ENCODE data around the gene ARFGEF3.
A peak's percentile ranks its signal among the peaks of the same experiment; 100 is the strongest.

Gene ARFGEF3

DNA sequence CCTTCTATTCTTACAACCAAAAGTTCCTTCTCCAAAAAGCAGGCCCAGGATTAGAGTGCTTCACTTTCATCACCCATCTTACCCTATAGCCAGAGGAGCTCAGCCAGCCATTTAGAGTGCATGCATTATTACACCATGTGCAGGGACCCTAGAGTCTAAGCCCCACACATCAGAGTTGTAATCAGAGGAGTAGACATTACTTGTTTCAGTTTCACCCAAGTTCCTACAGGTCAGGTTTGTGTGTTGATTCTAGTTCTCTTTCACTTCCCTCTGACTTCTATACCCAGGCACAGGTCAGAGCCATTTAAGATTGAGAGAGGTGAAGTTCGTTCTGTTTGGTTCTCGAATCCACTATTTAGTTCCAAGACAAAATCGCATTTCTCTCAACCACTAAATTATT lies 16.3 kb upstream of the ARFGEF3 start:
- Histone ChIP-seq H3K9ac (ENCODE audit: low read length) (no peak overlapping the region), H3K9me3 (ENCODE audit: control insufficient read depth, low read length) (no peaks in the 10 kb centered on the region), H3K4me3 (ENCODE audit: low read length) (no peak overlapping the region), H3K36me3 (ENCODE audit: control insufficient read depth, insufficient read depth, low read length) (no peaks in the 10 kb centered on the region), H3K4me1 (ENCODE audit: control insufficient read depth, insufficient read depth, low read length) (no peaks in the 10 kb centered on the region), H3K27me3 (ENCODE audit: control insufficient read depth, insufficient read depth, low read length) (no peaks in the 10 kb centered on the region)

DNA sequence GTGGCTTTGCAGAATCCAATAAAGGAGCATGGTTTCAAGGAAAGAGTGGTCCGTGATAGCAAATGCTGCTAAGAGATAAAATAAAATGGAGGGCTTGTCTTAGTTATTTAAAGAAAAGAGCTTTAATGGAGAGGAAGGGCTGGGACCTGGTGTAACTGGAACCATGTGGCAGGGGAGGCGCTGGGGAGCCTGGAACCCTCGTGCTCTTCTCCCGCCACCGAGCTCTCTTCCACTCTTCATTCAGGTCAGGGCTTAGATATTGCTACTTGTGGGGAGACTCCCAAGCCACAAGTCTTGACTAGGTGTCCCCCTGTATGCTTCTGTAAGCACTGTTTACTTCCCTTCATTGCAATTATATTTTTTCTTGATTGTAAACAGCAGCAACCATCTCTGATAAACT lies 15.2 kb upstream of the ARFGEF3 start:
- no peak overlapping the region for H3K9ac ChIP-seq (ENCODE audit: low read length)
- H3K36me3 ChIP-seq (ENCODE audit: control insufficient read depth, insufficient read depth, low read length): no peaks in the 10 kb centered on the region
- H3K4me1 ChIP-seq (ENCODE audit: control insufficient read depth, insufficient read depth, low read length): no peaks in the 10 kb centered on the region
- no peaks in the 10 kb centered on the region for H3K27me3 ChIP-seq (ENCODE audit: control insufficient read depth, insufficient read depth, low read length)
- H3K9me3 ChIP-seq (ENCODE audit: control insufficient read depth, low read length): no peaks in the 10 kb centered on the region
- H3K4me3 ChIP-seq (ENCODE audit: low read length): no peak overlapping the region

DNA sequence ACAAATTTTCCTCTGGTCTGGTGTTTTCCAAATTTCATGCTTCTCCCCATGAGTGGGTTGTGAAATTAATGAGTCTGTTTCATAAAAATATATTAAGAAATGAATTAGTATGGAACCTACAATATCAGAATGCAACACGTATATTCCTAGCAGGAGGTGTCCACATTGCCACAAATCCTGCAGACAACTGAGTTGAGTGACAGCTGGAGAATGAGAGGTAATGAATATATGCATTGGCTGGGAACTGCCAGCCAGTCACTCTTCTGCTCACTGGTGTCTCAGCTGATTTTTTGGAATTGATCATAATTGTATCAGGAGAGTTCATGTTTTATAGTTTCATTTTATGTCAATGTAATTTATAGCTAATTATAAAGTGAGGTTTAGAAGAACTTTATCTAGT lies 6.3 kb upstream of the ARFGEF3 start:
- H3K36me3 ChIP-seq (ENCODE audit: control insufficient read depth, insufficient read depth, low read length): no peaks in the 10 kb centered on the region
- no peak overlapping the region for H3K9ac ChIP-seq (ENCODE audit: low read length)
- H3K4me1 ChIP-seq (ENCODE audit: control insufficient read depth, insufficient read depth, low read length): peaks cover 1% of the 10 kb centered on the region
- no peak overlapping the region for H3K4me3 ChIP-seq (ENCODE audit: low read length)
- H3K9me3 ChIP-seq (ENCODE audit: control insufficient read depth, low read length): no peaks in the 10 kb centered on the region
- H3K27me3 ChIP-seq (ENCODE audit: control insufficient read depth, insufficient read depth, low read length): no peaks in the 10 kb centered on the region

DNA sequence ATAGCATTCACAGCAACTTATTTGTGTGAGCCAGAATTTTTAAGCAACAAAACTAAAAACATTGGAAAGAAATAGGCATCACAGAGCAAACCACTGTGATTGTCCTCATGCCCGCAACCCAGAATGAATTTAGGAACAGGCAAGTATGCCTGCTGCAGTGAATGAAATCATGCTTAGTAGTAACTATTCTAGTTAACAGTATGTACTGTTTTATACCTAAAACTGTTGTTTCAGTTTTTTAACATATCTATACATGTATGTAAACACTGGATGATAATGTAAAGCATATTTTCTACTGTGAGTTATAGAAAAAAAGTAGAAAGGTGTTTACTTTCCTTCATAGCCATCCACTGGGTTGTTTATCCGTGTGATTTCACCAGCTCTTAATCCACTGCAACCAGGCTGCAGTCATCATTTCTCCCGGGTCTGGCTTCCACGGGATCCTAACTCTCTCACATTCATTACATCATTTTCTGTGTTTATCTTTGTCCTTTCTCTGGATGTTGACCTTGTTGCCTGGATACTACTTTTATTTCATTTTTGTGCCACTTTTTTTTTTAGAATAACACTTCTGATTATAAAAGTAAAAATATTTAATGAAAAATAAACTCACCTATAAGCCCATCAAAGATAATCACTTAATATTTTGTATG lies 3.6 kb upstream of the ARFGEF3 start:
- Histone ChIP-seq H3K9me3 (ENCODE audit: control insufficient read depth, low read length) (no peaks in the 10 kb centered on the region), H3K27me3 (ENCODE audit: control insufficient read depth, insufficient read depth, low read length) (peaks cover 5% of the 10 kb centered on the region), H3K36me3 (ENCODE audit: control insufficient read depth, insufficient read depth, low read length) (no peaks in the 10 kb centered on the region), H3K4me1 (ENCODE audit: control insufficient read depth, insufficient read depth, low read length) (peaks cover 11% of the 10 kb centered on the region), H3K9ac (ENCODE audit: low read length) (no peak overlapping the region), H3K4me3 (ENCODE audit: low read length) (no peak overlapping the region)

DNA sequence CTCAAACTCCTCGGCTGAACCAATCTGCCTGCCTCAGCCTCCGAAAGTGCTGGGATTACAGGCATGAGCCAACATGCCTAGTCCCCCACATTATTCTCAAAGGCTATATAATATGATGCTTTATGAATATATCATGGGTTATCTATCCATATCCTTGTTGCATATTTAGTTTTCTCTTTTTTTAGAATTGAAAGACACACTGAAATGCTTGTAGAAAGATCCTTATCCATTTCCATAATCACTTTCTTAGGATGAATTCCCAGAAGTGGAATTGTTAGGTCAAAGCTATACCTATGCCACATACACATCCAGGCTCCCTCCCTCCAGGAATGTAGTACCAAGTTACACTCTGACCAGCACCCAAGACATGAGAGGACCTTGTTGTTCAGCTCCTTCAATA lies 2.5 kb upstream of the ARFGEF3 start:
- Histone ChIP-seq H3K4me1 (ENCODE audit: control insufficient read depth, insufficient read depth, low read length) (peaks cover 17% of the 10 kb centered on the region), H3K9me3 (ENCODE audit: control insufficient read depth, low read length) (no peaks in the 10 kb centered on the region), H3K36me3 (ENCODE audit: control insufficient read depth, insufficient read depth, low read length) (no peaks in the 10 kb centered on the region), H3K4me3 (ENCODE audit: low read length) (no peak overlapping the region), H3K9ac (ENCODE audit: low read length) (no peak overlapping the region), H3K27me3 (ENCODE audit: control insufficient read depth, insufficient read depth, low read length) (peaks cover 5% of the 10 kb centered on the region)

DNA sequence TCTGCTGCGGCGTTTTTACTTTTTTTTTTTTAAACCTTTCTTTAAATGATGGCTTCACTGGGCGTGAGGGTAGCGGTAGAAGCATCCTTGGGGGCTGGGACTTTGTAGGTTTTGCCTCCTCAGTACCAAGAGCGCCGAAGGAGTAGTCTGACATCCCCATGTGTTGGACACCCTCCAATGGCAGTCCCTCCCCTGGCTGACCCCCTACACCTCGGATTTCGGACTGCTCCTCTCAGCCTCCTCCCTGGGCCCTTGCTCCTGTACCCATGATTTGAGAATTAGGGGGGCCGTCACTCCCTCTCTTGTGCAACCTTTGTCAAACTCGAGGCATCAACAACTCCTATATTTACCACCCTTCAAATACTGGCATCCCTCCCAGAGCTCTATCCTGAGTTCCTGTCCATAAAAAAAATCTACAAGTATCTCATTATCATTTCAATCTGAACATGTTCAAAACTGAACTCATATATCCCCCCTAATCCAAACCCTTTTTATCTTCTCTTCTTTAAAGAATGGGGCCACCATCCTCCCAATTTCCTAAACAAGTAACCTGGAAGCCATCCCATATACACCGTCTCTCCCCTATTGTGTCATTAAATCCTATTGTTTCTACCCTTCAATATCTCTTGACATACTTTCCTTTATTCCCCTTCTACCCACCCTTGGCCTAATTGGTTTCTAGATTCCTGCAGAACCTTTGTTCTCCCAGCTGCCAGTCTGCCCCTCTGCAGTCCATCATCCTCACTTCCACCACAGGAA lies 1.2 kb upstream of the ARFGEF3 start:
- Histone ChIP-seq H3K9me3 (ENCODE audit: control insufficient read depth, low read length) (no peaks in the 10 kb centered on the region), H3K4me3 (ENCODE audit: low read length) (peak overlapping the region; percentile 62), H3K27me3 (ENCODE audit: control insufficient read depth, insufficient read depth, low read length) (peaks cover 5% of the 10 kb centered on the region), H3K36me3 (ENCODE audit: control insufficient read depth, insufficient read depth, low read length) (no peaks in the 10 kb centered on the region), H3K9ac (ENCODE audit: low read length) (peak overlapping the region; percentile 70), H3K4me1 (ENCODE audit: control insufficient read depth, insufficient read depth, low read length) (peaks cover 17% of the 10 kb centered on the region)

DNA sequence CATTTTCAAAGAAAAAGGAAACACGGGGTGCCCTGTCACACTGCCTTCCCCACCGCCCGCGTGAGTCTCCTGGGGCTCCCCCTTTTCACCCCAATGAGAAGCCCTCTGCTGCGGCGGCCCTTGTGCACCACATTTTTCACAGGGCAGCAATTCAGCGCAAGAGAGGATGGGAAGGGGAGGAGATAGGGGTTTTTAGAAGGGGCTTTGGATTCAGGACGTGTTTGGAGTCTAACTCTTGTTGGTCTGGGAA lies 726 bp upstream of the ARFGEF3 start:
- H3K9me3 ChIP-seq (ENCODE audit: control insufficient read depth, low read length): no peaks in the 10 kb centered on the region
- H3K4me1 ChIP-seq (ENCODE audit: control insufficient read depth, insufficient read depth, low read length): peaks cover 17% of the 10 kb centered on the region
- H3K4me3 ChIP-seq (ENCODE audit: low read length): peak overlapping the region; percentile 62
- peaks cover 5% of the 10 kb centered on the region for H3K27me3 ChIP-seq (ENCODE audit: control insufficient read depth, insufficient read depth, low read length)
- no peaks in the 10 kb centered on the region for H3K36me3 ChIP-seq (ENCODE audit: control insufficient read depth, insufficient read depth, low read length)
- H3K9ac ChIP-seq (ENCODE audit: low read length): peak overlapping the region; percentile 70

DNA sequence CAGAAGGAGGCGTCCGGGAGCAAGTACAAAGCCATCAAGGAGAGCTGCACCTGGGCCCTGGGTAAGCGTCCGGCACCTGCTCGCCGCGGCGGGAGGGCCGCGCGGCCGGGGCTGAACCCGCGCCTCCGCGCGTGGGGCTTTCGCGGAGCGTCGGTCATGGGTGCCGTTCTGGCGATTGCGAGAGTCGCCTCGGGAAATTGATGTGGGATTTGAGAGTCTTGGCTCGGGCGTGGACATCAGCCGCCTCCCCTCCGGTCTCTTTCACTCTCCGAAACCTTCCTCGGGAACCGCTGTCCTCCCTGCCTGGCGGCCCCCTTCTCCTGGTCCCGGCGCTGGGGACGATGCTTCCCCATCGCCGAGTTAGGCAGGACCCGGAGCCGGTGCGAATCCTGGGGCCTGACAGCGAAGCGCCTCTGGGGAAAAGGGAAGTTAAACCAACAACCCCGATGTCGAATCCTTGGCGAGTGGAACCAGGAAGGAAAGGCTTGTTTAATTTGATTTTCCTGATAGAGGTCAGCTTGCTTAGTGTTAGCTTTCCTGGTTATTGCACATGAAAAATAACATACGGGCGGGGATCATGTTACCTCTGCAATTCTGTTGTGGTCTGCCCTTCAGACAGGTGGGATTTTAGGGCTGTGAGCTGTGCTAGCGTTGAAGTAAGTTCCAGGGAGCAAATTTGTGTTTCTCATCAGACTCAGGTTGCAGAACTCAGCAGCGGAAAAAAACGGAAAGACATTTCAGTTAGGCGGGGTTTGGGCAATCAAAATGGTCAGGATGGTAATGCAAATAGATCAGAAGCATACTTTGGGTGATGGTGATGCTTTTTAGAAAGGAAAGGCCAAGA lies 594 bp downstream of the ARFGEF3 start:
- Histone ChIP-seq H3K9me3 (ENCODE audit: control insufficient read depth, low read length) (no peaks in the 10 kb centered on the region), H3K4me1 (ENCODE audit: control insufficient read depth, insufficient read depth, low read length) (peaks cover 17% of the 10 kb centered on the region), H3K9ac (ENCODE audit: low read length) (peak overlapping the region; percentile 92), H3K4me3 (ENCODE audit: low read length) (peak overlapping the region; percentile 53), H3K36me3 (ENCODE audit: control insufficient read depth, insufficient read depth, low read length) (no peaks in the 10 kb centered on the region), H3K27me3 (ENCODE audit: control insufficient read depth, insufficient read depth, low read length) (peaks cover 5% of the 10 kb centered on the region)

DNA sequence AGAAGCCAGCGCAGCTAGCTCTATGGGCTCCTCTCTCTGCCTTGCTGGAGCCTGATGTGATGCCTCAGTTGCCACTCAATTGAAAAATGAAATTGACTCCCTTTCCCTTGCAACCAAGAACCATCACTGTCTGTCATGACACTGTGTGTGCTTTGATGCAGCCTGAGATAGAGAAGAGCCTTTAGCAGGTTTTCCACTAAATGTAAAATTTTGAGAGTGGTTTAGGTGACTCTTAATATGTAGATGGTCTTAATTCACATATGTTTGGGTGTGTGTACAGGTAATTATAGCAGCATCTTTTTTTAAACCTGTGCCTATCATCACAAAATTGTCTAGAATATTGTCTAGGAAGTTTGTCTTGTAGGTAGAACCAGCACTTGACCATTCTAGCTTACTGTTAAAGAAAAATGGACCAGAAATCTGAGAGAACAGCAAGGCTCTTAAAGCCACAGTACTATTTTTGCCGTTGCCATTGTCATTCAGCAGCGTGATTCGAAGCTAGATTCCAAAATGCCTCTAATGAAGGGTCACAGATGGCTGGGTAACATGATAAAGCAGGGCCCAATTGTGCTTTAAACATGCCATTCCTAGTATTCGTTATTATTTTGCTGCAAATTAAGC lies 1.3 kb downstream of the ARFGEF3 start:
- Histone ChIP-seq H3K9ac (ENCODE audit: low read length) (peak overlapping the region; percentile 92), H3K4me3 (ENCODE audit: low read length) (peak overlapping the region; percentile 53), H3K27me3 (ENCODE audit: control insufficient read depth, insufficient read depth, low read length) (peaks cover 5% of the 10 kb centered on the region)

DNA sequence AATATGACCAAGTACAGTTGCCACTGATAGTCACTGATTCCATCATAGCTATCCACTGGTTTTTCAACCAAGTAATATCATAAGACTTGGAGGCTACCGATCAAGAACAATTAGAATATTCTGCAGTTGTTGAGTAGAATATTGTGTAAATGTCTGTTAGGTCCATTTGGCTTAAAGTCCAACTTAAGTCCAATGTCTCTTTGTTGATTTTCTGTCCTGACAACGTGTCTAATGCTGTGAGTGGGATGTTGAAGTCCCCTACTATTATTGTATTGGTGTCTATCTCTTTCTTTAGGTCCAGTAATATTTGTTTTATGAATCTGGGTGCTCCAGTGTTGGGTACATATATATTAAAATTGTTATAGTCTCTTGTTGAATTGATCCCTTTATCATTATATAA lies 13.9 kb downstream of the ARFGEF3 start:
- no peak overlapping the region for H3K4me3 ChIP-seq (ENCODE audit: low read length)
- no peaks in the 10 kb centered on the region for H3K9me3 ChIP-seq (ENCODE audit: control insufficient read depth, low read length)
- H3K4me1 ChIP-seq (ENCODE audit: control insufficient read depth, insufficient read depth, low read length): no peaks in the 10 kb centered on the region
- H3K36me3 ChIP-seq (ENCODE audit: control insufficient read depth, insufficient read depth, low read length): no peaks in the 10 kb centered on the region
- H3K27me3 ChIP-seq (ENCODE audit: control insufficient read depth, insufficient read depth, low read length): no peaks in the 10 kb centered on the region
- H3K9ac ChIP-seq (ENCODE audit: low read length): no peak overlapping the region

More for the DNA sequence above, 1.3 kb downstream of the ARFGEF3 start:
- H3K36me3 ChIP-seq (ENCODE audit: control insufficient read depth, insufficient read depth, low read length): no peaks in the 10 kb centered on the region
- H3K9me3 ChIP-seq (ENCODE audit: control insufficient read depth, low read length): no peaks in the 10 kb centered on the region
- H3K4me1 ChIP-seq (ENCODE audit: control insufficient read depth, insufficient read depth, low read length): peaks cover 17% of the 10 kb centered on the region

DNA sequence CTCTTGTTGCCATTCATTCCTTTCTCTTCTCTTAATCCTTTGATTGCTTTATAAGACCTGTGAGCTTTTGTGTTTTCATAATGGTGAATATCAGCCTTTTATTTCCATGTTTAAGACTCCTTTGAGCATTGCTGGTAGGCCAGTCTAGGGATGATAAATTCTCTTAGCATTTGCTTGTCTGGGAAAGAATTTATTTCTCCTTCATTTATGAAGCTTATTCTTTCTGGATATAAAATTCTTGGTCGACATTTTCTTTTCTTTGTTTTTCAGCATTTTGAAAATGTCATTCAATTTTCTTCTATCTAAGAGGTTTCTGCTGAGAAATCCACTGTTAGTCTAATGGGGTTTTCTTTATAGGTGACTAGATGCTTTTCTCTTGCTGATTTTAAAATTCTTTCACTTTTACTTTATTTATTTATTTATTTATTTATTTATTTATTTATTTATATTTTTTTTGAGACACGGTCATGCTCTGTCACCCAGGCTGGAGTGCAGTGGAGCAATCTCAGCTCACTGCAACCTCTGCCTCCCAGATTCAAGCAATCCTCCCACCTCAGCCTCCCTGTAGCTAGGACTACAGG lies 15.0 kb downstream of the ARFGEF3 start:
- H3K9ac ChIP-seq (ENCODE audit: low read length): no peak overlapping the region

More for the DNA sequence above, 15.0 kb downstream of the ARFGEF3 start:
- Histone ChIP-seq H3K36me3 (ENCODE audit: control insufficient read depth, insufficient read depth, low read length) (no peaks in the 10 kb centered on the region), H3K4me3 (ENCODE audit: low read length) (no peak overlapping the region), H3K27me3 (ENCODE audit: control insufficient read depth, insufficient read depth, low read length) (no peaks in the 10 kb centered on the region), H3K9me3 (ENCODE audit: control insufficient read depth, low read length) (no peaks in the 10 kb centered on the region), H3K4me1 (ENCODE audit: control insufficient read depth, insufficient read depth, low read length) (no peaks in the 10 kb centered on the region)
